Measurements from ENCODE around the gene MED27.

- TF ChIP-seq CTCF (IDR thresholded peaks at IDR 0.05; ENCODE audit: borderline replicate concordance, extremely low read depth, low read length, poor library complexity, severe bottlenecking) (no peak), EZH2 (IDR thresholded peaks at IDR 0.05; ENCODE audit: borderline replicate concordance, low read depth, low read length, severe bottlenecking) (no peak)
Observed at GRCh38 chr9:131851414-131851813, 228.3 kb downstream of the MED27 start.

All from DND-41 (cell line).